ENCODE data around the gene DHPS. TPM values are rescaled to one million over a fixed set of nuclear protein-coding genes. Genes with fewer than 3 reads are reported as not detected.

The DHPS gene
- total and polyA plus RNA-seq, 2 of the 13 experiments (the other 11 are each of a cell fraction or from before 2014, with no cell fraction given), result 43.3 to 84.3 TPM

DNA sequence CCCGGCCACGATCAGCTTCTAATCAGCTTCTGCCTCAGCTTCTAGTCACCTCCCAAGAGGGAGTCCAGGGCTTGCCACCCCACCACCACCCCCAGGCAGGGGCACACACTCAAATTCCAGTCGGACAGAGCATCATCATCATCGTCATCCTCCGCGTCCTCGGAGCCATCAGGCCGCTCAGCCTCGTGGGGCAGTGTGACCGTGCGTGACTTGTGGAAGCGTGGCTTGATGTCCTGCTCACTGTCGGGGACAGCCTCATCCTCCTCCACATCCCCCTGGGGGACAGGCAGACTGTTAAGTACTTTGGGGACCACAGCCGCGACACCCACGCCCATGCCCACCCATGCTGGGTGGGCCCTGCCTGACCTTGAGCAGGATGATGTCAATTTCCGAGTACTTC lies 29.5 kb upstream of the DHPS start:
- DNase-seq (ENCODE audit: low spot score), result no peak
- no peak overlapping the region for H3K27ac ChIP-seq (ENCODE audit: extremely low read length, insufficient read depth, low read length)
- TF ChIP-seq NR2C2 (CRISPR knock-in tag; IDR thresholded peaks at IDR 0.05; ENCODE audit: borderline replicate concordance), result no peak
- no peak for TF ChIP-seq ZNF75D (CRISPR knock-in tag; IDR thresholded peaks at IDR 0.05; ENCODE audit: borderline replicate concordance)
- peak; percentile 28; the same call in 1 of the 2 replicates for TF ChIP-seq RBFOX2 (IDR thresholded peaks at IDR 0.05; ENCODE audit: low read depth, low read length)
- TF ChIP-seq POLR2G (IDR thresholded peaks at IDR 0.05; ENCODE audit: low read depth, low read length), result no peak
- peak; percentile 35 for TF ChIP-seq AGO2 (optimal IDR thresholded peaks at IDR 0.05; ENCODE audit: low read depth, low read length)
- POLR2A ChIA-PET, result no interaction called here
- intact Hi-C loops (cut with micrococcal nuclease; ENCODE audit: unreplicated experiment), result no loop called here
- no peak overlapping the region for H3K4me2 ChIP-seq (ENCODE audit: low read depth, low read length)
- H3K79me2 ChIP-seq (ENCODE audit: insufficient read depth, low read length), result no peaks in the 10 kb centered on the region
- WGBS (ENCODE audit: low lambda C conversion rate), result 97% methylated on average over 17 of the region's 17 CpGs
- H3K27me3 ChIP-seq (ENCODE audit: control insufficient read depth in 1 of 2, insufficient read depth in 2 of 2, low read length in 2 of 2), result no peaks in the 10 kb centered on the region
- H3K9ac ChIP-seq (ENCODE audit: insufficient read depth, low read depth, low read length), result no peak overlapping the region
- in situ Hi-C loops (cut with HindIII; ENCODE audit: extremely low pct_ligation_motif_present, low pct_unique_long_range_greater_than_20kb), result loop anchor here (5.0 kb wide), 1 partner anchor 46 kb away; no protein-coding TSS in a partner anchor
- H3K36me3 ChIP-seq (replicated peaks in 1 of 2; ENCODE audit: control insufficient read depth in 1 of 2, insufficient read depth in 2 of 2, low read length in 2 of 2), result peaks cover 39 to 69% of the 10 kb centered on the region in 2 experiments
- H3K9me3 ChIP-seq (ENCODE audit: low read length), result no peaks in the 10 kb centered on the region
- H3K4me1 ChIP-seq (ENCODE audit: insufficient read depth, low read length), result no peaks in the 10 kb centered on the region
- CTCF ChIA-PET (ENCODE audit: low intra/inter-chr PET ratio, low total read pairs), result no interaction called here
- BruUV-seq (replicated peaks), result no TSS peak
- no peak overlapping the region for H2AFZ ChIP-seq (ENCODE audit: low read length)
- ATAC-seq, result no peak
- FAIRE-seq, result no peak
- H4K20me1 ChIP-seq (ENCODE audit: insufficient read depth, low read length), result no peaks in the 10 kb centered on the region
- H3K4me3 ChIP-seq (replicated peaks in 1 of 3; ENCODE audit: insufficient read depth in 1 of 3, low read depth in 2 of 3, low read length in 3 of 3), result no peak overlapping the region

GRCh38 chr19:12708641-12709040 lies 27.0 kb upstream of the DHPS start:
- Histone ChIP-seq H3K4me1 (ENCODE audit: insufficient read depth, low read length) (no peaks in the 10 kb centered on the region), H3K4me2 (ENCODE audit: low read depth, low read length) (no peak overlapping the region), H4K20me1 (ENCODE audit: insufficient read depth, low read length) (no peaks in the 10 kb centered on the region), H3K4me3 (replicated peaks in 1 of 3; ENCODE audit: insufficient read depth in 1 of 3, low read depth in 2 of 3, low read length in 3 of 3) (no peak overlapping the region), H2AFZ (ENCODE audit: low read length) (no peak overlapping the region), H3K79me2 (ENCODE audit: insufficient read depth, low read length) (no peaks in the 10 kb centered on the region), H3K9ac (ENCODE audit: insufficient read depth, low read depth, low read length) (no peak overlapping the region), H3K27ac (ENCODE audit: extremely low read length, insufficient read depth, low read length) (no peak overlapping the region), H3K27me3 (ENCODE audit: control insufficient read depth in 1 of 2, insufficient read depth in 2 of 2, low read length in 2 of 2) (no peaks in the 10 kb centered on the region), H3K9me3 (ENCODE audit: low read length) (no peaks in the 10 kb centered on the region), H3K36me3 (replicated peaks in 1 of 2; ENCODE audit: control insufficient read depth in 1 of 2, insufficient read depth in 2 of 2, low read length in 2 of 2) (peaks cover 31 to 69% of the 10 kb centered on the region in 2 experiments)
- FAIRE-seq (no peak), DNase-seq (ENCODE audit: low spot score) (no peak), ATAC-seq (no peak)
- CTCF ChIA-PET (ENCODE audit: low intra/inter-chr PET ratio, low total read pairs), result no interaction called here
- in situ Hi-C loops (cut with HindIII; ENCODE audit: extremely low pct_ligation_motif_present, low pct_unique_long_range_greater_than_20kb), result no loop called here
- 97% methylated on average over 8 of the region's 8 CpGs for WGBS (ENCODE audit: low lambda C conversion rate)
- intact Hi-C loops (cut with micrococcal nuclease; ENCODE audit: unreplicated experiment), result no loop called here
- POLR2A ChIA-PET, result no interaction called here
- no TSS peak for BruUV-seq (replicated peaks)
- TF ChIP-seq ZNF891 (CRISPR knock-in tag; IDR thresholded peaks at IDR 0.05) (no peak), POGK (CRISPR knock-in tag; conservative IDR thresholded peaks at IDR 0.05) (no peak), ZFP37 (CRISPR knock-in tag; IDR thresholded peaks at IDR 0.05; ENCODE audit: borderline replicate concordance) (no peak), KLF15 (CRISPR knock-in tag; IDR thresholded peaks at IDR 0.05; ENCODE audit: borderline replicate concordance) (no peak)
- TF ChIP-seq, protein P1, sequence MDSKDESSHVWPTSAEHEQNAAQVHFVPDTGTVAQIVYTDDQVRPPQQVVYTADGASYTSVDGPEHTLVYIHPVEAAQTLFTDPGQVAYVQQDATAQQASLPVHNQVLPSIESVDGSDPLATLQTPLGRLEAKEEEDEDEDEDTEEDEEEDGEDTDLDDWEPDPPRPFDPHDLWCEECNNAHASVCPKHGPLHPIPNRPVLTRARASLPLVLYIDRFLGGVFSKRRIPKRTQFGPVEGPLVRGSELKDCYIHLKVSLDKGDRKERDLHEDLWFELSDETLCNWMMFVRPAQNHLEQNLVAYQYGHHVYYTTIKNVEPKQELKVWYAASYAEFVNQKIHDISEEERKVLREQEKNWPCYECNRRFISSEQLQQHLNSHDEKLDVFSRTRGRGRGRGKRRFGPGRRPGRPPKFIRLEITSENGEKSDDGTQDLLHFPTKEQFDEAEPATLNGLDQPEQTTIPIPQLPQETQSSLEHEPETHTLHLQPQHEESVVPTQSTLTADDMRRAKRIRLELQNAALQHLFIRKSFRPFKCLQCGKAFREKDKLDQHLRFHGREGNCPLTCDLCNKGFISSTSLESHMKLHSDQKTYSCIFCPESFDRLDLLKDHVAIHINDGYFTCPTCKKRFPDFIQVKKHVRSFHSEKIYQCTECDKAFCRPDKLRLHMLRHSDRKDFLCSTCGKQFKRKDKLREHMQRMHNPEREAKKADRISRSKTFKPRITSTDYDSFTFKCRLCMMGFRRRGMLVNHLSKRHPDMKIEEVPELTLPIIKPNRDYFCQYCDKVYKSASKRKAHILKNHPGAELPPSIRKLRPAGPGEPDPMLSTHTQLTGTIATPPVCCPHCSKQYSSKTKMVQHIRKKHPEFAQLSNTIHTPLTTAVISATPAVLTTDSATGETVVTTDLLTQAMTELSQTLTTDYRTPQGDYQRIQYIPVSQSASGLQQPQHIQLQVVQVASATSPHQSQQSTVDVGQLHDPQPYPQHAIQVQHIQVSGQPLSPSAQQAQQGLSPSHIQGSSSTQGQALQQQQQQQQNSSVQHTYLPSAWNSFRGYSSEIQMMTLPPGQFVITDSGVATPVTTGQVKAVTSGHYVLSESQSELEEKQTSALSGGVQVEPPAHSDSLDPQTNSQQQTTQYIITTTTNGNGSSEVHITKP (CRISPR knock-in tag; IDR thresholded peaks at IDR 0.05; ENCODE audit: low read depth), result no peak
- TF ChIP-seq, protein P2, sequence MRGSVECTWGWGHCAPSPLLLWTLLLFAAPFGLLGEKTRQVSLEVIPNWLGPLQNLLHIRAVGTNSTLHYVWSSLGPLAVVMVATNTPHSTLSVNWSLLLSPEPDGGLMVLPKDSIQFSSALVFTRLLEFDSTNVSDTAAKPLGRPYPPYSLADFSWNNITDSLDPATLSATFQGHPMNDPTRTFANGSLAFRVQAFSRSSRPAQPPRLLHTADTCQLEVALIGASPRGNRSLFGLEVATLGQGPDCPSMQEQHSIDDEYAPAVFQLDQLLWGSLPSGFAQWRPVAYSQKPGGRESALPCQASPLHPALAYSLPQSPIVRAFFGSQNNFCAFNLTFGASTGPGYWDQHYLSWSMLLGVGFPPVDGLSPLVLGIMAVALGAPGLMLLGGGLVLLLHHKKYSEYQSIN (CRISPR knock-in tag; IDR thresholded peaks at IDR 0.05; ENCODE audit: borderline replicate concordance), result no peak
